ENCODE measurements around the gene ROM1. TPM values are rescaled to one million over a fixed set of nuclear protein-coding genes. Genes with fewer than 3 reads are reported as not detected.

Gene ROM1
- total RNA-seq, 2 donors from 2014 or later, result 0.71 to 1.3 TPM

GRCh38 chr11:62610403-62610802 is 2.7 kb upstream of the ROM1 start:
- Mint-ChIP-seq H3K4me3 (no peak overlapping the region), H3K4me1 (peaks cover 36% of the 10 kb centered on the region), H3K9me3 (no peaks in the 10 kb centered on the region), H3K27ac (no peak overlapping the region), H3K27me3 (ENCODE audit: insufficient read depth) (no peaks in the 10 kb centered on the region), H3K36me3 (ENCODE audit: low read depth) (peaks cover 14% of the 10 kb centered on the region)
- DNase-seq, result no peak
- H3K36me3 ChIP-seq (ENCODE audit: control insufficient read depth, insufficient read depth, low read length), result no peaks in the 10 kb centered on the region
- no peak overlapping the region for H3K9ac ChIP-seq (ENCODE audit: extremely low read depth, low read length, poor library complexity, severe bottlenecking)
- WGBS, 2 experiments (ENCODE audit: insufficient coverage in 1 of 2, insufficient read length in 1 of 2), result 92 to 93% methylated on average over 3 to 5 of the region's 6 CpGs
- H3K4me3 ChIP-seq (ENCODE audit: low read length), result no peak overlapping the region
- no peaks in the 10 kb centered on the region for H3K9me3 ChIP-seq (ENCODE audit: control insufficient read depth, low read length)
- no peak for TF ChIP-seq CTCF (conservative IDR thresholded peaks at IDR 0.05)
- no peaks in the 10 kb centered on the region for H3K27me3 ChIP-seq (ENCODE audit: control insufficient read depth, insufficient read depth, low read length, poor library complexity, severe bottlenecking)
- H3K4me1 ChIP-seq (ENCODE audit: control insufficient read depth, insufficient read depth, low read length), result peaks cover 7% of the 10 kb centered on the region
- H3K27ac ChIP-seq (ENCODE audit: low read depth, low read length), result no peak overlapping the region

GRCh38 chr11:62610814-62611704 is 2.0 kb upstream of the ROM1 start:
- Mint-ChIP-seq H3K27me3 (ENCODE audit: insufficient read depth) (no peaks in the 10 kb centered on the region), H3K27ac (no peak overlapping the region), H3K4me3 (peak overlapping the region; percentile 74), H3K9me3 (no peaks in the 10 kb centered on the region), H3K36me3 (ENCODE audit: low read depth) (peaks cover 9% of the 10 kb centered on the region), H3K4me1 (peaks cover 36% of the 10 kb centered on the region)
- WGBS, 2 experiments (ENCODE audit: insufficient coverage in 1 of 2, insufficient read length in 1 of 2), result 83 to 87% methylated on average over 6 to 26 of the region's 28 CpGs
- Histone ChIP-seq H3K27me3 (ENCODE audit: control insufficient read depth, insufficient read depth, low read length, poor library complexity, severe bottlenecking) (no peaks in the 10 kb centered on the region), H3K36me3 (ENCODE audit: control insufficient read depth, insufficient read depth, low read length) (no peaks in the 10 kb centered on the region), H3K9ac (ENCODE audit: extremely low read depth, low read length, poor library complexity, severe bottlenecking) (peak overlapping the region; percentile 67), H3K27ac (ENCODE audit: low read depth, low read length) (no peak overlapping the region), H3K9me3 (ENCODE audit: control insufficient read depth, low read length) (no peaks in the 10 kb centered on the region), H3K4me3 (ENCODE audit: low read length) (peak overlapping the region; percentile 89), H3K4me1 (ENCODE audit: control insufficient read depth, insufficient read depth, low read length) (peaks cover 7% of the 10 kb centered on the region)
- no peak for TF ChIP-seq CTCF (conservative IDR thresholded peaks at IDR 0.05)
- no peak for DNase-seq

- Mint-ChIP-seq H3K4me1 (peaks cover 32% of the 10 kb centered on the region), H3K27ac (peak overlapping the region; percentile 56), H3K4me3 (peak overlapping the region; percentile 74), H3K27me3 (ENCODE audit: insufficient read depth) (no peaks in the 10 kb centered on the region), H3K9me3 (no peaks in the 10 kb centered on the region), H3K36me3 (ENCODE audit: low read depth) (peaks cover 9% of the 10 kb centered on the region)
- Histone ChIP-seq H3K9me3 (ENCODE audit: control insufficient read depth, low read length) (no peaks in the 10 kb centered on the region), H3K4me3 (ENCODE audit: low read length) (peak overlapping the region; percentile 89), H3K27me3 (ENCODE audit: control insufficient read depth, insufficient read depth, low read length, poor library complexity, severe bottlenecking) (no peaks in the 10 kb centered on the region), H3K4me1 (ENCODE audit: control insufficient read depth, insufficient read depth, low read length) (peaks cover 7% of the 10 kb centered on the region), H3K27ac (ENCODE audit: low read depth, low read length) (no peak overlapping the region), H3K36me3 (ENCODE audit: control insufficient read depth, insufficient read depth, low read length) (no peaks in the 10 kb centered on the region), H3K9ac (ENCODE audit: extremely low read depth, low read length, poor library complexity, severe bottlenecking) (peak overlapping the region; percentile 67)
- WGBS, 2 experiments (ENCODE audit: insufficient coverage in 1 of 2, insufficient read length in 1 of 2), result 8 to 13% methylated on average over 19 to 34 of the region's 34 CpGs
- TF ChIP-seq CTCF (conservative IDR thresholded peaks at IDR 0.05), result no peak
- DNase-seq, result peak; percentile 78
Measured at GRCh38 chr11:62611705-62612365, 1.2 kb upstream of the ROM1 start.
